ENCODE results near the gene PIK3CB. TPM values are rescaled to one million over a fixed set of nuclear protein-coding genes. Genes with fewer than 3 reads are reported as not detected.
A peak's percentile ranks its signal among the peaks of the same experiment; 100 is the strongest.
"Not testable (repeated sequence)": the region's sequence is repeated elsewhere in the genome, so short reads cannot be mapped to it uniquely, and the experiment has no call there.

PIK3CB gene
- total RNA-seq, 1 donor from 2014 or later: 33.3 TPM

DNA sequence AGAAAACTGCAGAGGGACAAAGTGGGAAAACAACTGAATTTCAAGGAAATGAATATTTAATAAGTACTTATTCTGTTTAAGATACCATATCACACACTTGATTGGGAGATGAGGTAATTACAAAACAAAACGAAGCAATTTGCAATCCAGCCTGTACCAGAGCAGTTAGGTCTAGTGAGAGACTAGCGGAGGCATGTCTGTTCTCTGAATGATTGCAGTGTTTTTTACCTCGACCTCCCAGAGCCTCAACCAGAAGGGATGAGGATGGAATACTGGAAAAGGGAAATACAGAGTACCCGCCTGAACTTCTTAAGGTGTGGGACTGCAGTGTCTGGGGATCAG is 59.5 kb downstream of the PIK3CB start:
- intact Hi-C loops (cut with micrococcal nuclease): loop anchor here (10.0 kb wide), 1 partner anchor 60 kb away; the partner anchor contains the start of gene PIK3CB
- DNase-seq: no peak

DNA sequence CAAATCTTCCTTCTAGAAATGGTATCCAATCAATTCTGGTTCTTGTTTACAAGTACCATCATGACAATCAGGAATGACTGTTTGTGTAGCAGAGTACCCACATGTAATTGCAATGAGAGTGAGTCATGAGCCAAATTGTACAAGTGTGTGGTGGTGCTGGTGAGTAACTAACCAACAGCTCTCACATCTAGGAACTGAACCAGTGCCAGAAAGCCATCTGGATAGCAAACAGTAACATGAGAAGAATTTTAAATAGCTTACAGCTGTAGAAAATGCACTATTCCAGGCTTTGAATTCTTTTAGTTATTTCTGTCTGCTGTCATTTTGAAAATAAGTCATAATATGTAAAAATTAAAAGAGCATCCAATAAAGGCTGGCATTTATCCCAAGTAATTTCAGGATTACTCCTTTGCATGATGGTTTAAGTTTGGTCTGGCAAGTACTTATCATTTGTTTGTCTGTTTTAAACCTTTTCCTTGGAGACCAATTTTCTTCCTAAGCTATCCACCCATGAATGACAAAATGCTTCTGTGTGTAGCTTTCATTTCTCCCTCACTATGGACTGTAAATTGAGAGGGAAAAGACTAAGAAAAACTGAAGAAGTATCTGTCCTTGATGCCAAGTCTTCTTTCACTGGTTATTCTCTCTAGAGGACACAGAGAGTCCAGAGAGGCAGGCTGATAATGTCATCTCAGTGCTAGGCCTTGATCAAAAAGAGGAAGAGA is 60.0 kb downstream of the PIK3CB start:
- intact Hi-C loops (cut with micrococcal nuclease): loop anchor here (10.0 kb wide), 1 partner anchor 60 kb away; the partner anchor contains the start of gene PIK3CB
- DNase-seq (no peak), ATAC-seq (peak; percentile 91)

More for the DNA sequence above, 59.5 kb downstream of the PIK3CB start:
- ATAC-seq: peak; percentile 44

DNA sequence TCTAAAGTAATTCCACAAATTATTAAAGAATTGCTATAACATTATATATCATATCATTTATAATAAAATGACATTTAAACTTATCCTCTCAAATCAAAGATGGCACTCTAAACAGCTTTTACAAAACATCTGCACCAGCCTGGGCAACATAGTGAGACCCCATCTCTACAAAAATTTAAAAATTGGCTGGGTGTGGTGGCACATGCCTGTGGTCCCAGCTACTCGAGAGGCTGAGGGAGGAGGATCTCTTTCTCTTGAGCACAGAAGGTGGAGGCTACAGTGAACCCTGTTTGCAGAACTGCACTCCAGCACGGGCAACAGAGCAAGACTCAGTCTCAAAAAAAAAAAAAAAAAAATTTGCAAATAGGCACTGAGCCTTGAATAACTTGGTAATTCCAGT is 63.1 kb downstream of the PIK3CB start:
- no peak for ATAC-seq
- DNase-seq: no peak
- intact Hi-C loops (cut with micrococcal nuclease): loop anchor here (10.0 kb wide), 1 partner anchor 63 kb away; the partner anchor contains the start of gene PIK3CB

DNA sequence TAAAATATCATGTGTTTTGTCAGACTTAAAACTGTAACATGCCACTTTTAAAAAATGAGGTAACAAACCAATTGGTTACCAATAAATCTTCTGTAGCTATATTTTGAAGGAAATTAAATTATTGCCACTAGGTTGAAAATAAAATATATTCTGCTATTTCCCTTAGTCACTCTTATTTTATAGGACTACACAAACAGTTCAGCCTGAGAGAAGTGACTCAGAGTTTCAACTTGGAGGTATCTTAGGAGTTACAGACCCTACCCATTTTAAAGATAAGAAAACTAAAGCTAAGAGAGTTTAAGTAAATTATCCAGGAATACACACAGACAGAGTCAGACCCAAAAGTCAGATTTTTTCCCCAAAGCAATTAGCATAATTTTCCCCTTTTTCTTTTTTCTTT is 65.1 kb downstream of the PIK3CB start:
- no peak for DNase-seq
- no peak for ATAC-seq
- intact Hi-C loops (cut with micrococcal nuclease): loop anchor here (10.0 kb wide), 1 partner anchor 65 kb away; the partner anchor contains the start of gene PIK3CB

DNA sequence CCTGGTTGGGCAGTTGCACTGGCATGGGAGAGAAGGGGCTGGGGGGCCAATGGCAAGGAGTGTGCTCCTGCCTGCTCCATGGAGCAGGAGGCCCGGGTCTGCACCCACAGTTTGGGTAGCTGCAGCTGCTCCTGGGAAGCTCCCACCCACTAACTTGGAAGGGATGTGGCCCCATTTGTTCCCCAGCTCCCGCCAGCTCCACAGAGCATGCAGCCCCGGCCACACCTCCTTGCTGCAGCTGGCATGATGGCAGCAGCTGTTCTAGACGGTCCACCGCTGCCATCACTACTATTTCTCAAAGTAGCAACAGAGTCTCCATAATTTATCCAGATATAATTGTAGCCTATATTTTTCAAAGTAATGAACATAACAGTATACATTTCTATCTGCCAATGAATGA is 65.8 kb downstream of the PIK3CB start:
- intact Hi-C loops (cut with micrococcal nuclease): no loop called here
- DNase-seq (no peak), ATAC-seq (no peak)

DNA sequence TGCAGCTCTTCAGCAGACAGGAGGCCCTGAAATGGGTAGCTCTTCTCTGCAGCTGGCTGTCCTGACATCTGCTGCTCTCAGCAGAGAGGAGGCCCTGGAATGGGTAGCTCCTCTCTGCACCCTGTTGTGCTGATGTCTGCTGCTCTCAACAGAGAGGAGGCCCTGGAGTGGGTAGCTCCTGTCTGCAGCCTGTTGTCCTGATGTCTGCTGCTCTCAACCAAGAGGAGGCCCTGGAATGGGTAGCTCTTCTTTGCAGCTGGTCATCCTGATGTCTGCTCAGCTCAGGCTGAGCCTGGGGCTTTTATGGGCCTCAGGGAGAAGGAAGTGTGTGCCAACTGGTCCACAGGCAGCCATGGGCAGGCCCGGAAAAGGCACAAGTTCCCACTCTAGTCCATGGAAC is 66.6 kb downstream of the PIK3CB start:
- no peak for DNase-seq
- intact Hi-C loops (cut with micrococcal nuclease): no loop called here
- ATAC-seq: no peak

DNA sequence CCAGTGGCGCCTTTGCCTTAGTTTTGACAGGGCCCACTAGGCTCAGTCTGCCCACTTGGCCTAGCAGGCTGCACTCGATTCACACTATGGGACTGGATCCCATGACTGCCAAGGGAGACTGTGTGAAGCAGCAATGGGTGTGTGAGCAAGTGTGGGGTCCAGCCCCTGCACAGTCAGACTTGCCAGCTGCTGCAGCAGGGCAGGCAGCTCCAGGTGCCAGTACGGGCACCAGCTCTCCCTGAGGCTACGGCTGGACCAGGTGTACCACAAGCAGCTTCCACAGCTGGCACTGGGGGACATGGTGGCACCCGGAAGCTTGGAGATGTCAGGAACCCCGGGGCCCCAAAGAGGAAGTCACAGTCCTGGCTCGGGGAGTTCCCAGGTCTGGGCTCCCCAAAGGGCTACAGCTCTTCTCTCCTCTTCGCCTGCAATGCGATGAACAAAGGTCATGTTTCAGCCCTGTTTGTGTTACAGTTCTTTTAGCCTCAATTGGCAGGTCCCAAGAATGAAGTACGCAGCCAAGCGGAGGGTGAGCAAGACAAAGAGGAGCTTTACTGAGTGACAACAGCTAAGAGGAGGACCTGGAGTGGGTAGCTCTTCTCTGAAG is 67.1 kb downstream of the PIK3CB start:
- intact Hi-C loops (cut with micrococcal nuclease): no loop called here
- no peak for DNase-seq
- ATAC-seq: no peak

DNA sequence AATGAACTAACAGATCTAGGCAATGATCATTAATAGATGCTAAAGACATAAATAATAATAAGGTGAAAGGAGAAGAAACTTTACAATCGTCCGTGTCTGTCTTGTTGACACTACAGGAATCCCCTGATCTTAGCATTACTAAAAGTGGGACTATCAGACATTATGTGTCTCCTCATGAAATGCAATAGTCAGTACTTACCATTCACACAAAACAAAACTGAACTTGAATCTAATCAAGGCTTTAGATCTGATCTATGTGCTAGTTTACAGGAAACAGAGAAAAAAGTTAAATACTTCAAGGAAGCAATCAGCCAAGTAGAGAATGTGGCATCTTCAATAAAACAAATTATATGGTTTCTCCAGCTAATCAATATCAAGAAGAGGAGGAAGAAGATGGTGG is 73.7 kb downstream of the PIK3CB start:
- DNase-seq (no peak), ATAC-seq (no peak)
- intact Hi-C loops (cut with micrococcal nuclease): no loop called here

DNA sequence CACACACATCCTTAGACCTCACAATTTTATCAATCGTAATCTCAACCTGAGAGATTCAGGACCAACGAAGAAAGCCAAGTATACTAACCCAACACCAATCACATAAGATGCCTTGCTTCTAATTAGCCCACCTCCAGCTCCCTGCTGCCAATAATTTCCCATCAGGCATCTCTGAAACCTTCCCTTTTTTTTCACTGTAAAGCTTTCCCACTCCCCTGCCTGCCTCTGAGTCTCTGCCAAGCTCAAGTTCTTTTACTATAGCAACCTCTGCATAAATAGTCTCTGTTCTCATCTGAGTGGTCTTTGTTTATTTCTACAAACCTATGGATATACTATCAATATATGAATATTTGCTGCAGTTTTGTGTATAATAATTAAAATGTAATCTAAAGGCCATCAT is 86.5 kb downstream of the PIK3CB start:
- DNase-seq (no peak), ATAC-seq (no peak)
- intact Hi-C loops (cut with micrococcal nuclease): no loop called here

DNA sequence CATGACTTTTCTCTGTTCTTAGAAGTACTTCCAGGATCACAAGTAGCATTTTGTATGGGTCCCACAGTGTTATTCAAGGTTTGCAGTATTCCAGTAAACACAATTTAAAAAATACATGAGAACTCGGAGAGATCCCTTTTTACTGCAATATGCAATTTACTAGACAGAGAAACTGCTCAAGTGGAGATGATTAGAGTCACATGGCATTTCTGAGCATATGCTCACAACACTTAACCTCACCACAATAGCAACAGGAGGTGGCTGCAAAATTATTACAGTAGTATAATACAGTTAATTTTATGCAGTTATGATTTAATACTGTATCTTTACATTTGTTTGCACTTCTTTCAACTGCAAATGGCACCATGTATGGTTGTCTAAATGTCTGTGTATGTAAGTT is 87.5 kb downstream of the PIK3CB start:
- ATAC-seq (no peak), DNase-seq (no peak)
- intact Hi-C loops (cut with micrococcal nuclease): no loop called here

DNA sequence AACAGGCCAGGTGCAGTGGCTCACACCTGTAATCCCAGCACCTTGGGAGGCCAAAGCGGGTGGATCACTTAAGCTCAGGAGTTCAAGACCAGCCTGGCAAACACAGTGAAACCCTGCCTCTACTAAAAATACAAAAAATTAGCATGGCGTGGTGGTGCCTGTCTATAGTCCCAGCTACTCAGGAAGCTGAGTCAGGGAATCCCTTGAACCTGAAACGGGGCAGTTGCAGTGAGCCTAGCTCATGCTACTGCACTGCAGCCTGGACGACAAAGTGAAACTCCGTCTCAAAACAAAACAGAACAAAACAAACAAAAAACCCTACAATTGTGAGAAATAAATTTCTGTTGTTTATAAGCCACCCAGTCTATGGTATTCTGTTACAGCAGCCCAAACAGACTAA is 94.7 kb downstream of the PIK3CB start:
- intact Hi-C loops (cut with micrococcal nuclease): no loop called here
- DNase-seq (no peak), ATAC-seq (no peak)

DNA sequence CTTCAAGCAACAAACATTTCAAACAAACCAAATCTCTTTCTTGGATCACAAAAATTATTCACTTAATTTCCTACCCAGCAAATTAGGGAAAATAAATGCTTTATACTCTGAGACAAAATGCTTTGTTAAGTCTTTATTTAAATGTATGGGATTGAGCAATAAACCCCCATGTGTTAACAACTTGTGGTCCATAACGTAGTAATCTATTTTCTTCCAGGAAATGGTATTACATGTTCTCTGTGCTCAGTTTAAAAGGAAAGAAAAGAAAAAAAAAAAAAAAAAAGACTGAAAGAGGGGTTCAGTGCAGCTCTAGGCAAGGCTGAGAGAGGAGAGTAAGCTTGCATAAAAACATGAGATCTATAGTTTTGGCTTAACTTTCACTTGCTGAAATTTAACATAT is 102.3 kb downstream of the PIK3CB start:
- intact Hi-C loops (cut with micrococcal nuclease): no loop called here
- DNase-seq: no peak
- no peak for ATAC-seq

DNA sequence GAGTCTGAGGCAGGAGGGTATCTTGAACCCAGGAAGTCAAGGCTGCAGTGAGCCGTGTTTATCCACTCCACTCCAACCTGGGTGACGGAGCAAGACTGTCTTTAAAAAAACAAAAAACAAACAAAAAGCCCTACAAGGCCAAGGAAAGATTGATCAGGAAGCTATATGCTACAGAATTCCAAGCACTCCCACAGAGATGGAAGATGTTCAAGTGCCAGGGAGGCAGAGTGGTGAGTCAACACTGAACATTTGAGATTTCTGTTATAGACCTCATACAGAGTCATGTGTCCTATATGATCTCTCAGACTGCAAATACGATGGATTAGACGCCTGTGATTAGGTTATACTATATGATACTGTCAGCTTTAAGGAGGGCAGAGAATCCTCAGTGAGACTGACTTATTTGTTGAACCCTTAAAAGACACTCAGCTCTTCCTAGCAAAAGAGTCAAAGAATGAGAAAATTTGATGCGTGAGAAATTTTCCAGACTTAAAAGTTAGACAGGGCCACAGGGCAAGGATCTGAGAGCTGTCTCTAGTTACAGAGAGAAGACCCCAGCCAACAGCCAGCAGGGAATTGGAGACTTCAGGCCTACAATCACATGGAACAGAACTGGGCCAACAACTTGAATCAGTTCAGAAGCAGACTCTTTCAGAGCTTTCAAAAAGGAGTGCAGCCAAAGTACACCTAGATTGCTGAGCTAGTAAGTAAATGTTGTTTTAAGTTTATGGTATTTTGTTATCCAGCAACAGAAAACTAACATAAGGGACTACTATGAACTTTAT is 107.6 kb downstream of the PIK3CB start:
- DNase-seq (no peak), ATAC-seq (no peak)
- intact Hi-C loops (cut with micrococcal nuclease): no loop called here

DNA sequence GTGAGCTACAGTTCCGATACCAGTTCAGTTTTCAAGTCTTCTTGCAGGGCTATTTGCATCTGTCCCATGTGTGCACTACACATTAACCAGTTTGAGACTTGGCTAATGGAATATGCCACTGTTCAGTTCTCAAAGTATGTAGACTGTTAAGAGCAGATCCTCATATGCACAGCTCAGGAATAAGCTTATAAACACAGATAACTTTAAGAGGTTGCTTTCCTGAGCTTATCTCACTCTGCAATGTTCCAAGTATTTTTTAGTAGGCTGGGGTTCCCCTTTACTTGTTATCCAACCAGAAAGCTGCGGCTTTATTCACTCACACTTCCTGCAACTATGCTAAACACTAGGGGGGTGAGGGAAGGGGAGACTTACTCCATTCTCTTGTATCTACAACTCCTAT is 108.7 kb downstream of the PIK3CB start:
- DNase-seq; intact Hi-C loops (cut with micrococcal nuclease): not testable (repeated sequence)
- ATAC-seq: peak; percentile 36

DNA sequence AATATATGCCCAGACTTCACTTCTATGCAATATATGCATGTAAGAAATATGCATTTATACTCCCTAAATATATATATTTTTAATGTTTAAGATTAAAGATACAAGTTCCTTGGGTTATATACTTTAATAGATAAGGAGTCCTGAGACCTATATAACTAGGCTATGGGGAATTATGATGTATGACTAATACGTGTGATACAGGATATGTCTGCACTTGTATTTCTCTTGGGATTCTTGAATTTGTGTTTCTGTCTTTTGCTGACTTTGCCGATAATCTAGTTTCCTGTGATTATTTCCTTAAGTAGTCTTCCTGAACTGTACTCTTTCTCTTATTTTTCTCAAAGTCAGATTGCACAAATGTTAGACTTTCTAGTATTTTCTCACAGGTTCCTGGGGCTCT is 109.6 kb downstream of the PIK3CB start:
- DNase-seq: no peak
- intact Hi-C loops (cut with micrococcal nuclease): no loop called here
- no peak for ATAC-seq

DNA sequence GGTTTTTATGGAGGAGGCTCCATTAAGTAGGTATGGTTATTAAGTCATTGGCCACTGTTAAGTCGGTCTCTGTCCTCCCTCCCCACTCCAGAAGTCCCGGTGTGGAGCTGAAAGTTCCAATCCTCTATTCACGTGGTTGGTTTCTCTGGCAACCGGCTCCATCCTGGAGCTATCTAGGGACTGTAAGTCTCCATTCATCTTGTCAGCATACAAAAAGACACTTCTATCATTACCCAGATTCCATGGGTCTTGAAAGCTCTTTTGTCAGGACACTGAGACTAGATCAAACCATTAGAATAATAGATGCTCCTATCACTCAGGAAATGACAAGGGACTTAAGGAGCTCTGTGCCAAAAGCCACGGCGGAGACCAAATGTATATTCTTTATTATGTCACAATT is 110.3 kb downstream of the PIK3CB start:
- no peak for ATAC-seq
- no peak for DNase-seq
- intact Hi-C loops (cut with micrococcal nuclease): no loop called here

DNA sequence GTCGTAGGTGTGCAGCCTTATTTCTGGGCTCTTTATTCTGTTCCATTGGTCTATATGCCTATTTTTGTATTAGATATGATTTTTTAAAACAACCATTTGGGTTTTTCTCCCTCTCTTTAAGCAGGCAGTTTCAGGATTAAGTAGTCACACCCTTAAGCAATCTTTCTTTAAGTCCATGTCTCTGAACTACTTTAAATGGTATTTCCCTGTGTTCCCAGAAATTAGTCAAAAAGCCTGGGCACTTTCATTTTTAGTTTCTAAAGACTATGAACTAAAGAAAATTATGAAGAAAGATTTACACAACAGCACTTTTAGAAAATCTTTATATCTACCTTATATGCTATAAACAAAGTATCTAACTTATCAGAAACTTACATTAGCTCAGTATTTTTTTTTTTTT is 115.9 kb downstream of the PIK3CB start:
- no peak for ATAC-seq
- DNase-seq: no peak
- intact Hi-C loops (cut with micrococcal nuclease): no loop called here

DNA sequence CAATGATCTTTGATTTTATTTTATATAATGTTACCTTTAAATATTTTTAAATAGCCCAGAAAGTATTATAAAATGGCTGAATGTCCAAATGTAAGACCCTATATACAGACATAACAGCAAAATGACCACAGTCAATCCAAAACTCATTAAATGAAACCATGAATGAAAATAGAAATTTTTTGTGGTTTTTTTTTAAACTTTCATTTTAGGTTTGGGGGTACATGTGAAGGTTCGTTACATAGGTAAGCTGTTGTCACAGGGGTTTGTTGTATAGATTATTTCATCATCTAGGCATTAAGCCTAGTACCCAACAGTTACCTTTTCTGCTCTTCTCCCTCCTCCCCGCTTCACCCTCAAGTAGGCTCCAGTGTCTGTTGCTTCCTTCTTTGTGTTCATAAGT is 117.4 kb downstream of the PIK3CB start:
- no peak for DNase-seq
- intact Hi-C loops (cut with micrococcal nuclease): no loop called here
- ATAC-seq: no peak

DNA sequence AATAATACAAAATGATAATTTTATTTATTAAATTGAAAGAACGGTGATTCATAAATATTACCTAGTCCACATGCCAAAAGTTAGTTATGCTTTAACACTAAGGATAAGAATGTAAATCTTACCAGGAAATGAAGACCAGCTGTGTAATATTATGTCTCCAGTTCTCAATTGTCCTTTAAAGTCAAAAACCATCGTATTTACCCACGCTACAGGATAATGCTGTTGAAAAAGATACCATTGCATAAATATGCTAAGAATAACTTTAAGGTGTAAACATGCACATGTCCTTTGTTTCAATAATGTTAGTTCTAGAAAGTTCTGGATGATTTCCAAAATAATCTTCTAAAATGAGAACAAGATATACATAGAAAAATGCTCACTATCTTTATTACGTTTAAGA is 122.6 kb downstream of the PIK3CB start:
- intact Hi-C loops (cut with micrococcal nuclease): no loop called here
- ATAC-seq: no peak
- no peak for DNase-seq

DNA sequence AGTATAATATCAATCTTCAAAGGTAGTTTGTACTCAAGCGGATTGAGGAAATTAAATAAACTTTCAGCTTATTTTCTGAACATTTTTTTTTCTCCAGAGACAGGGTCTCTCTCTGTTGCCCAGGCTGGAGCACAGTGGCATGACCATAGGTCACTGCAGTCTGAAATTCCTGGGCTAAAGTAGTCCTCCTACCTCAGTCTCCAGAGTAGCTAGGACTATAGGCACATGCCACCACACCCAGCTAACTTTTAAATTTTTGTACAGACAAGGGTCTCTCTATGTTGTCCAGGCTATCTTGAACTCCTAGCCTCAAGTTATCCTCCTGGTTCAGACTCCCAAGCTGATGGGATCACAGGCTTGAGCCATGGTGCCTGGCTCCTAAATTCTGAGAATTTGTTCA is 129.1 kb downstream of the PIK3CB start:
- no peak for ATAC-seq
- DNase-seq: no peak
- intact Hi-C loops (cut with micrococcal nuclease): no loop called here

All from left ventricle myocardium superior (tissue), 1 donor.